IPS DF 19.7 (cell line): ENCODE data around the gene SPARC.

Experiments used
- DNase-seq: peaks from one replicate; pipeline ENCODE4 v3.0.0-alpha.2; 2013; ENCODE audit warnings: low read depth, low spot score

SPARC gene

GRCh38 chr5:151678713-151679112, 8.0 kb downstream of the SPARC start:
- no peak for DNase-seq

- DNase-seq = no peak
These were observed 8.8 kb downstream of the SPARC start for GRCh38 chr5:151677776-151678545.

- no peak for DNase-seq
These were observed 10.0 kb downstream of the SPARC start for GRCh38 chr5:151676719-151677118.

- no peak for DNase-seq
These were observed 10.4 kb downstream of the SPARC start for GRCh38 chr5:151676314-151676712.

GRCh38 chr5:151675611-151676313, 11.0 kb downstream of the SPARC start:
- no peak for DNase-seq

- no peak for DNase-seq
These were observed 11.8 kb downstream of the SPARC start for GRCh38 chr5:151674626-151675610.

GRCh38 chr5:151673421-151673820, 13.3 kb downstream of the SPARC start:
- DNase-seq = no peak

- no peak for DNase-seq
These were observed 14.2 kb downstream of the SPARC start for GRCh38 chr5:151672516-151672915.

- no peak for DNase-seq
These were observed 14.8 kb downstream of the SPARC start for GRCh38 chr5:151671950-151672349.

- DNase-seq = no peak
These were observed 15.6 kb downstream of the SPARC start for GRCh38 chr5:151670953-151671636.

- no peak for DNase-seq
These were observed 16.5 kb downstream of the SPARC start for GRCh38 chr5:151670083-151670686.

GRCh38 chr5:151667083-151667482, 19.6 kb downstream of the SPARC start:
- DNase-seq = no peak

GRCh38 chr5:151665613-151666012, 21.1 kb downstream of the SPARC start:
- DNase-seq = no peak

GRCh38 chr5:151664694-151665585, 21.8 kb downstream of the SPARC start:
- no peak for DNase-seq

GRCh38 chr5:151663617-151664293, 23.0 kb downstream of the SPARC start:
- no peak for DNase-seq

GRCh38 chr5:151662805-151663204, 23.9 kb downstream of the SPARC start:
- no peak for DNase-seq

- no peak for DNase-seq
These were observed 24.6 kb downstream of the SPARC start for GRCh38 chr5:151661968-151662732.
